Choroid plexus epithelial cell (primary cell): ENCODE data around the gene UPF2.
"Not testable (repeated sequence)": the region's sequence is repeated elsewhere in the genome, so short reads cannot be mapped to it uniquely, and the experiment has no call there.

ENCODE experiments used
- DNase-seq: peaks from one replicate; pipeline ENCODE4 v3.0.0-alpha.2; 2010; ENCODE audit warnings: low read depth
- H3K4me3 ChIP-seq: 2 replicates; pipeline ENCODE4 v1.5.1; 2011; ENCODE audit warnings: low read depth, mild to moderate bottlenecking, control low read depth, low read length, moderate library complexity
- CTCF ChIP-seq: conservative IDR thresholded peaks from 2 replicates; pipeline ENCODE4 v1.5.1; 2011; ENCODE audit warnings: low read depth, mild to moderate bottlenecking, control low read depth, inconsistent platforms, low read length, moderate library complexity

UPF2 gene

GRCh38 chr10:12019283-12019971 is 23.2 kb downstream of the UPF2 start:
- peak; percentile 9 for DNase-seq
- no peak overlapping the region for H3K4me3 ChIP-seq
- TF ChIP-seq CTCF = no peak

- no peak for TF ChIP-seq CTCF
- peak; percentile 61 for DNase-seq
- H3K4me3 ChIP-seq = no peak overlapping the region
These were observed 23.9 kb downstream of the UPF2 start for GRCh38 chr10:12018438-12019282.

- no peak overlapping the region for H3K4me3 ChIP-seq
- no peak for TF ChIP-seq CTCF
- peak; percentile 45 for DNase-seq
These were observed 28.7 kb downstream of the UPF2 start for GRCh38 chr10:12013926-12014325.

- peak; percentile 11 for DNase-seq
- H3K4me3 ChIP-seq = not testable (repeated sequence)
These were observed 29.2 kb downstream of the UPF2 start for GRCh38 chr10:12013391-12013790.

GRCh38 chr10:12010353-12010752 is 32.3 kb downstream of the UPF2 start:
- no peak for TF ChIP-seq CTCF
- DNase-seq = no peak

GRCh38 chr10:12008842-12009241 is 33.8 kb downstream of the UPF2 start:
- not testable (repeated sequence) for H3K4me3 ChIP-seq, DNase-seq

More at GRCh38 chr10:12010353-12010752, 32.3 kb downstream of the UPF2 start:
- no peak overlapping the region for H3K4me3 ChIP-seq

GRCh38 chr10:12006671-12007070 is 35.9 kb downstream of the UPF2 start:
- no peak for TF ChIP-seq CTCF
- no peak for DNase-seq
- no peak overlapping the region for H3K4me3 ChIP-seq
